Peyer's patch (tissue), 4 donors: ENCODE results near the gene SCRN1. TPM values are rescaled to one million over a fixed set of nuclear protein-coding genes. Genes with fewer than 3 reads are reported as not detected.

ENCODE experiments used
- DNase-seq, 3 donors: peaks; one replicate each; pipeline ENCODE4 v3.0.0-alpha.2; 2017 to 2019
- H3K27ac ChIP-seq, 4 donors: fragments of 200-600 bp; sonication (generic); one replicate each; pipeline ENCODE4 v1.5.1; 2016 to 2019
- H3K27me3 ChIP-seq, 2 donors: fragments of 200-600 bp; sonication (generic); one replicate each; pipeline ENCODE4 v1.5.1; 2019
- H3K36me3 ChIP-seq, 3 donors: fragments of 200-600 bp; sonication (generic); one replicate each; pipeline ENCODE4 v1.5.1; 2016 to 2019
- H3K4me1 ChIP-seq, 4 donors: fragments of 200-600 bp; sonication (generic); one replicate each; pipeline ENCODE4 v1.5.1; 2016 to 2019
- H3K4me3 ChIP-seq, 4 donors: fragments of 200-600 bp; sonication (generic); 1 replicate in 3 of 4; 2 replicates in 1 of 4; pipeline ENCODE4 v1.5.1; 2016 to 2019; ENCODE audit warnings: mild to moderate bottlenecking in 1 of 4
- H3K9me3 ChIP-seq, 4 donors: fragments of 200-600 bp; sonication (generic); one replicate each; pipeline ENCODE4 v1.5.1; 2016 to 2019; ENCODE audit warnings: mild to moderate bottlenecking in 1 of 4
- CTCF ChIP-seq, 6 experiments: fragments of 450-650 bp in 4 of 6; fragments of 200-600 bp in 2 of 6; sonication (generic) in 1 of 6; IDR thresholded peaks; one replicate each; pipeline ENCODE4 v1.5.1; 2017 to 2019; ENCODE audit warnings: antibody characterized with exemption in 6 of 6, mild to moderate bottlenecking in 3 of 6, moderate library complexity in 1 of 6
- POLR2A ChIP-seq, 2 donors: fragments of 450-650 bp; IDR thresholded peaks; one replicate each; pipeline ENCODE4 v1.5.1; 2017; ENCODE audit warnings: antibody characterized with exemption in 2 of 2, mild to moderate bottlenecking in 2 of 2, moderate library complexity in 2 of 2
- total RNA-seq, 4 donors: library from RNA; depleted of rRNA; stranded (reverse); fragments of >200 nt; gene quantifications; one replicate each; pipeline ENCODE4 v1.1.0, GENCODE V29; 2016

SCRN1 gene
- 10 to 100 TPM in 1 of 4 donors, 1 to 10 TPM in 3; 3.7 to 34.7 (median 7.4) TPM for total RNA-seq

- Histone ChIP-seq H3K9me3 (no peaks in the 10 kb centered on the region), H3K27me3 (no peaks in the 10 kb centered on the region), H3K4me3 (peak within 1 kb of the TSS; percentile 69 to 91 (median 82)), H3K36me3 (no peaks in the 10 kb centered on the region), H3K27ac (peak within 1 kb of the TSS; percentile 83 to 93 (median 86)), H3K4me1 (peaks cover 0 to 7% (median 2%) of the 10 kb centered on the region in 4 donors)
- TF ChIP-seq POLR2A (IDR thresholded peaks at IDR 0.05) (no peak), CTCF (IDR thresholded peaks at IDR 0.05) (peak in 1 of 6 experiments; percentile 9)
- peak; percentile 57 to 73 (median 72) for DNase-seq
These were observed at the start of gene SCRN1 for GRCh38 chr7:29989257-29989995. Gene SCRN1, minus strand, starts transcription at chr7:29989801. Its CDS starts 20,734 bp downstream, at chr7:29969067.

GRCh38 chr7:30038196-30038980, 48.8 kb upstream of the SCRN1 start:
- Histone ChIP-seq H3K4me1 (no peaks in the 10 kb centered on the region), H3K9me3 (no peaks in the 10 kb centered on the region), H3K27ac (no peak overlapping the region), H3K36me3 (no peaks in the 10 kb centered on the region), H3K27me3 (no peaks in the 10 kb centered on the region), H3K4me3 (no peak overlapping the region)
- TF ChIP-seq POLR2A (IDR thresholded peaks at IDR 0.05) (no peak), CTCF (IDR thresholded peaks at IDR 0.05) (no peak)
- no peak for DNase-seq

GRCh38 chr7:30036220-30036619, 46.6 kb upstream of the SCRN1 start:
- Histone ChIP-seq H3K27me3 (no peaks in the 10 kb centered on the region), H3K4me1 (no peaks in the 10 kb centered on the region), H3K36me3 (no peaks in the 10 kb centered on the region), H3K4me3 (no peak overlapping the region), H3K9me3 (no peaks in the 10 kb centered on the region), H3K27ac (no peak overlapping the region)
- TF ChIP-seq POLR2A (IDR thresholded peaks at IDR 0.05), result no peak
- TF ChIP-seq CTCF (IDR thresholded peaks at IDR 0.05), result no peak
- DNase-seq, result no peak

GRCh38 chr7:30034501-30034900, 44.9 kb upstream of the SCRN1 start:
- H3K9me3 ChIP-seq, result no peaks in the 10 kb centered on the region
- no peak for TF ChIP-seq POLR2A (IDR thresholded peaks at IDR 0.05)
- TF ChIP-seq CTCF (IDR thresholded peaks at IDR 0.05), result no peak
- H3K27ac ChIP-seq, result no peak overlapping the region
- DNase-seq, result no peak
- H3K4me1 ChIP-seq, result peaks cover 0 to 11% (median 4%) of the 10 kb centered on the region in 4 donors
- H3K36me3 ChIP-seq, result no peaks in the 10 kb centered on the region
- no peaks in the 10 kb centered on the region for H3K27me3 ChIP-seq
- H3K4me3 ChIP-seq, result no peak overlapping the region

GRCh38 chr7:30032310-30033125, 42.9 kb upstream of the SCRN1 start:
- Histone ChIP-seq H3K4me3 (no peak overlapping the region), H3K9me3 (no peaks in the 10 kb centered on the region), H3K4me1 (peaks cover 0 to 16% (median 4%) of the 10 kb centered on the region in 4 donors), H3K27ac (no peak overlapping the region), H3K36me3 (no peaks in the 10 kb centered on the region), H3K27me3 (no peaks in the 10 kb centered on the region)
- no peak for DNase-seq
- TF ChIP-seq CTCF (IDR thresholded peaks at IDR 0.05) (no peak), POLR2A (IDR thresholded peaks at IDR 0.05) (no peak)
